PFSK-1 (cell line): ENCODE results near the gene MFF.

ENCODE experiments used
- TAF1 ChIP-seq: IDR thresholded peaks from 2 replicates; pipeline ENCODE4 v1.6.1; 2012; ENCODE audit warnings: low read length, control low read depth, borderline replicate concordance; ENCODE audit not compliant: insufficient read depth
- TF ChIP-seq, protein P1 (sequence below), 2 experiments: IDR thresholded peaks; 2 replicates each; pipeline versions ENCODE4 v1.6.1 to v1.8.0; 2011 to 2012; ENCODE audit warnings: low read depth in 2 of 2, low read length in 2 of 2, control low read depth in 1 of 2, inconsistent platforms in 1 of 2, mild to moderate bottlenecking in 1 of 2, moderate library complexity in 1 of 2; ENCODE audit not compliant: insufficient read depth in 1 of 2

DNA sequence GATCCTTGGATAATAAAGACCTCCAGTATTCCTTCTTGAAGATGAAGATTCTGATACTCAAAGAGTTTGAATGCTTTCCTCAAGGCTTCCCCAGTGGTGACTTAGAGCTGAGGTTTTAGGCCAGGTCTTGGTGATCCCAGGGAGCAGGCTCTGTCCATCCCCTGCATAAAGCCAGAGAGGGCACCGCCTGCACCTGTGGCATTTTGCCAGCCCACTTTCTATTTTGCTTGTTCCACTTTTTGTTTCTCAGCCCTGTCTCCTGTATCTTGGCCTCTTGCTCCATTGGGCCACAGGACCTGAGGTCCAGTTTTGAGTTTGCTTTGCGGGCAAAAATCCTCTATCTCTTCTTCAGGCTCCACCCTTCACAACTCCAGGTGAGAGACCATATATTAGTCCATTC, 69.3 kb downstream of the MFF start:
- TF ChIP-seq, protein P1, sequence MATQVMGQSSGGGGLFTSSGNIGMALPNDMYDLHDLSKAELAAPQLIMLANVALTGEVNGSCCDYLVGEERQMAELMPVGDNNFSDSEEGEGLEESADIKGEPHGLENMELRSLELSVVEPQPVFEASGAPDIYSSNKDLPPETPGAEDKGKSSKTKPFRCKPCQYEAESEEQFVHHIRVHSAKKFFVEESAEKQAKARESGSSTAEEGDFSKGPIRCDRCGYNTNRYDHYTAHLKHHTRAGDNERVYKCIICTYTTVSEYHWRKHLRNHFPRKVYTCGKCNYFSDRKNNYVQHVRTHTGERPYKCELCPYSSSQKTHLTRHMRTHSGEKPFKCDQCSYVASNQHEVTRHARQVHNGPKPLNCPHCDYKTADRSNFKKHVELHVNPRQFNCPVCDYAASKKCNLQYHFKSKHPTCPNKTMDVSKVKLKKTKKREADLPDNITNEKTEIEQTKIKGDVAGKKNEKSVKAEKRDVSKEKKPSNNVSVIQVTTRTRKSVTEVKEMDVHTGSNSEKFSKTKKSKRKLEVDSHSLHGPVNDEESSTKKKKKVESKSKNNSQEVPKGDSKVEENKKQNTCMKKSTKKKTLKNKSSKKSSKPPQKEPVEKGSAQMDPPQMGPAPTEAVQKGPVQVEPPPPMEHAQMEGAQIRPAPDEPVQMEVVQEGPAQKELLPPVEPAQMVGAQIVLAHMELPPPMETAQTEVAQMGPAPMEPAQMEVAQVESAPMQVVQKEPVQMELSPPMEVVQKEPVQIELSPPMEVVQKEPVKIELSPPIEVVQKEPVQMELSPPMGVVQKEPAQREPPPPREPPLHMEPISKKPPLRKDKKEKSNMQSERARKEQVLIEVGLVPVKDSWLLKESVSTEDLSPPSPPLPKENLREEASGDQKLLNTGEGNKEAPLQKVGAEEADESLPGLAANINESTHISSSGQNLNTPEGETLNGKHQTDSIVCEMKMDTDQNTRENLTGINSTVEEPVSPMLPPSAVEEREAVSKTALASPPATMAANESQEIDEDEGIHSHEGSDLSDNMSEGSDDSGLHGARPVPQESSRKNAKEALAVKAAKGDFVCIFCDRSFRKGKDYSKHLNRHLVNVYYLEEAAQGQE (IDR thresholded peaks at IDR 0.05; ENCODE audit: insufficient read depth in 1 of 2, low read depth in 2 of 2, low read length in 2 of 2): no peak
- TF ChIP-seq TAF1: no peak
